ENCODE data around the gene TBX6.
A peak's percentile ranks its signal among the peaks of the same experiment; 100 is the strongest.
"Not testable (repeated sequence)": the region's sequence is repeated elsewhere in the genome, so short reads cannot be mapped to it uniquely, and the experiment has no call there.

The TBX6 gene

GRCh38 chr16:30065943-30066760, 25.6 kb downstream of the TBX6 start:
- DNase-seq, result no peak

- peak; percentile 97 for DNase-seq
Measured at GRCh38 chr16:30065102-30065942, 26.4 kb downstream of the TBX6 start, which contains the start of gene ALDOA. TSS of gene ALDOA (plus strand) at chr16:30065760. CDS start at chr16:30066898, 1,138 bp downstream.

GRCh38 chr16:30064729-30065101, 27.0 kb downstream of the TBX6 start:
- no peak for DNase-seq

- peak; percentile 58 for DNase-seq
Measured at GRCh38 chr16:30063893-30064728, 27.6 kb downstream of the TBX6 start.

- DNase-seq, result no peak
Measured at GRCh38 chr16:30063278-30063892, 28.3 kb downstream of the TBX6 start.

- no peak for DNase-seq
Measured at GRCh38 chr16:30060836-30061554, 30.7 kb downstream of the TBX6 start.

- DNase-seq, result no peak
Measured at GRCh38 chr16:30060346-30060745, 31.4 kb downstream of the TBX6 start.

- DNase-seq, result no peak
Measured at GRCh38 chr16:30054959-30055553, 36.7 kb downstream of the TBX6 start.

GRCh38 chr16:30054451-30054850, 37.3 kb downstream of the TBX6 start:
- no peak for DNase-seq

GRCh38 chr16:30053376-30054015, 38.2 kb downstream of the TBX6 start:
- DNase-seq, result no peak

GRCh38 chr16:30052671-30053372, 38.9 kb downstream of the TBX6 start:
- peak; percentile 93 for DNase-seq

GRCh38 chr16:30051518-30051917, 40.2 kb downstream of the TBX6 start:
- no peak for DNase-seq

GRCh38 chr16:30049871-30050270, 41.9 kb downstream of the TBX6 start:
- DNase-seq, result no peak

- no peak for DNase-seq
Measured at GRCh38 chr16:30046588-30046987, 45.1 kb downstream of the TBX6 start.

- no peak for DNase-seq
Measured at GRCh38 chr16:30046178-30046577, 45.5 kb downstream of the TBX6 start.

- DNase-seq, result no peak
Measured at GRCh38 chr16:30041841-30042240, 49.9 kb downstream of the TBX6 start.

- DNase-seq, result not testable (repeated sequence)
Measured at GRCh38 chr16:30040690-30041089, 51.0 kb downstream of the TBX6 start.

- no peak for DNase-seq
Measured at GRCh38 chr16:30040221-30040620, 51.5 kb downstream of the TBX6 start.
